Umbilical cord (tissue), 2 donors: ENCODE measurements around the gene HOXD8. TPM values are rescaled to one million over a fixed set of nuclear protein-coding genes. Genes with fewer than 3 reads are reported as not detected.

Experiments
- DNase-seq: peaks from one replicate; pipeline ENCODE4 v3.0.0-alpha.2; 2015; ENCODE audit warnings: low spot score
- total RNA-seq: library from RNA; depleted of rRNA; stranded (reverse); fragments of >200 nt; gene quantifications from one replicate; pipeline ENCODE4 v1.2.3, GENCODE V29; 2014; ENCODE audit warnings: low replicate concordance; ENCODE audit not compliant: insufficient read depth

The HOXD8 gene
- total RNA-seq, 1 donor from 2014 or later = 8.7 TPM

DNA sequence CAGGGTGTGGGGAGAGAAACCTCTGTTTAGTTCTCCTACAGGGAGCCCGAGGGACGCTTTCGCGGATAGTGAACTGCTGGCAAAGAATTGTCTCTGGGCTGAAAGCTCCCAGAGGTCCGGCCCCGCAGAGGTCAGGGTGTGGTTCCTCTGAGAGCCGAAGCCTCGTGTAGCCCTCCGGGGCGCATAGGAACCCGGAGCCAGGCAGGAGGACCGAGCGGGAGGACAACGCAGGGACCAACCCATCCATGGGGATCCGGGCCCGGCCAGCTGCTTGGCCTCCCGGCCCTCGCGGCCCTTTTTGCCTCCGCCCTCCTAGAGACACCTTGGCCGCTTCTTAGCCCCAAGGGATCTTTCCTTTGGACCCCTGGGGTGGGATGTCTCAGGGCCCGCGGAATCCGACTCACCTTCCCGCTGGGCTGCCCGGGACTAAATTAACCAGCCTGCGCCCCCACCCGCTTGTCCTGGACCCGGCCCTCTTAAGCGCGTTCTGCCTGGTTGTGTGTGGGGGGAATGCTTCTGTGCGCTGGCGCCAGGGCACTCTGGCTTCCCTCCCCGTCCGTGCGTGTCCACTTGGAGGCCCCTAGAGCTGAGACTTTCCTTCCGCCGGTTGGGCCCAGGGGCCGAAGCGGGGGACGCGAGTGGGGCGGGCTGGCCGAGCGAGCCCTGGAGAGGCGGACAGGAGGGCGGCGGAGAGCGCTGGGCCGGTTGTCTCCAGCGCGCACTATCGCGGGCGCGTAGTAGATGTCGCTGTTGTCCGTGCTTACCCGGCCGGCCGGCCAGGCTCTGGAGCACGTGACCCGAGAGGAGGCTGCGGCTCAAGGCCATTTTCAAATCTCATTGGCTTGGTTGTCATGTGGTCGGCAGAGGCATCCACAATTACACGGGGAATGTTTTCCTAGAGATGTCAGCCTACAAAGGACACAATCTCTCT lies 13.4 kb upstream of the HOXD8 start, which contains the start of gene HOXD10:
Gene HOXD10 (plus strand): TSS at position 896 of the 931 bp plus-strand sequence. CDS start 56 bp downstream, outside the sequence.
- no peak for DNase-seq

DNA sequence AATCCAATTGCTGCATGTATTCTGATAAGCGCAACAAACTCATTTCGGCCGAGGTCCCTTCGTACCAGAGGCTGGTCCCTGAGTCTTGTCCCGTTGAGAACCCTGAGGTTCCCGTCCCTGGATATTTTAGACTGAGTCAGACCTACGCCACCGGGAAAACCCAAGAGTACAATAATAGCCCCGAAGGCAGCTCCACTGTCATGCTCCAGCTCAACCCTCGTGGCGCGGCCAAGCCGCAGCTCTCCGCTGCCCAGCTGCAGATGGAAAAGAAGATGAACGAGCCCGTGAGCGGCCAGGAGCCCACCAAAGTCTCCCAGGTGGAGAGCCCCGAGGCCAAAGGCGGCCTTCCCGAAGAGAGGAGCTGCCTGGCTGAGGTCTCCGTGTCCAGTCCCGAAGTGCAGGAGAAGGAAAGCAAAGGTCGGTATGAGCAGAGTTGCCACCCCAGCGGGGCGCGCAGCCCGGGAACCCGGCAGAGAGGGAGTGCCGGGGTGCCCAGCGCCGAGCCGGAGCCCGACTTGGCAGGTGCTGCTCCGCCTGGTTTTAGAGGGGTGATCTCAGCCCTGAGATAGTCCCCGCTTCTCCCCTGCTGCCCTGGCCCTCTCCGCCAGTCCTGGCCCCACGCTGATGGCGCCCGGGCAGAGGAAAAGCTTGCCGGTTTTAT lies 12.2 kb upstream of the HOXD8 start:
- no peak for DNase-seq

DNA sequence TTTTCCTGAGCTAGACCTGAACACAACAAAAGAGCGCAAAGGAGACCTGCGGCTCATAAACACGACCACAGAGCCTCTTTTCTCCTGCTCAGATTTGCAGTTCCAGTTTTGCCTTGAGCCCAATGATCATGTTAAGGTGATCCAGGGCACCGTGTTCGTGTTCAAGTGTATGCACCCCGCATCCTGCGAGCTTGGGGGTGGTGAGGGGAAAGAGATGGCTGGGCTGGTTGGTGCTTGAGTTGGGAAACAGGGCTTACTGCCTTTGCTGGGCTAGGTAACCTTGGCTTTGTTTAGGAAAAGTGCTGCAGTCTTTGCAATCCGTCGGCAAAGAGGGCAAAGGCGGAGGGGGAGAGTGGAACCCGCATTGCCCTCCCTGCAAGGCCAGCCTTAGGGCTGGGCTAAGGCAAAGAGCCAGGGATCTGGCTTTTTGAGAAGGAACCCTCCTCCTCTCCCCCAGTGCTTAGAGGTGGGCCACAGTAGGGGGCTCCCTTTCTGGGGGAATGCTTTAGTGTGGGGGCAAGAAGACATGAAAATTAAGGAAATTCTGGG lies 11.6 kb upstream of the HOXD8 start:
- DNase-seq = no peak

GRCh38 chr2:176118601-176119339 lies 10.7 kb upstream of the HOXD8 start:
- DNase-seq = no peak

DNA sequence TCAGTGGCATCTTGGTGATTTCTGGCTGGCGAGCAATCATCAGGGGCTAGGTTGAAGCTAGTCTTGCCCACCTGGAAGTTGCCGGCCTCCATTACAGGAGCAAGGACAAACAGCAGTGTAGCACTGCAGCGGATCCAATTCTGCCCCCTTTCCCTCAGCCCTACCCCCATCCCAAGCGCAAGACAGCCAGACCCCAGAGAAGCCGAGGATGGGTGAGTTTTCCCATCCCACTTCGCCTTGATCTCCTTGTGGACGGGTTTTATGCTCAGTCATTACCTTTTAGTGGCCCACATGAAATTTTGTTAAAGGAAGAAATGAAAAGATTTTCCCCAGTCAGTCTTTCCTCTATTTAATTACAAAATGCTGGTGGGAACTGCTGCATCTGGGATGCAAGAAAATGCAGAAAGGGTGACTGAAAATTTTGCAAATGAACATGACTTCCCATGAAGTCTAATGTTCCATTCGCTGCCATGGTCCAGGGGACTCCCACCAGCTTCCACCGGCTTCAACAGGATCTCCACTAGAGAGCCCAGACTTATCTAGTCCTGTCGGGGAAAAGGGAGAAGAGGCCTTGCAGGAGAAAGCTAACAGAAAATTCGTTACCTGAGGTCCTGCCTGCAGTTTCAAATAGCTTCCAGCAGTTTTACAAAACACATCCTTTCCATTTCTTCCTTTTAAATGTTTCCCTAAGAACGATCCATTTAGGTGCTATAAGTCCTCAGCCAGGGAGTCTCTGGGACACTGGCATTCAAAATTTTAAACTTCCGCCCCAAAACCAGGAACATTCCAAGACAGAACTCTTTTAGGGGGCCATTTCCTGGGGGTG lies 8.9 kb upstream of the HOXD8 start:
- no peak for DNase-seq

DNA sequence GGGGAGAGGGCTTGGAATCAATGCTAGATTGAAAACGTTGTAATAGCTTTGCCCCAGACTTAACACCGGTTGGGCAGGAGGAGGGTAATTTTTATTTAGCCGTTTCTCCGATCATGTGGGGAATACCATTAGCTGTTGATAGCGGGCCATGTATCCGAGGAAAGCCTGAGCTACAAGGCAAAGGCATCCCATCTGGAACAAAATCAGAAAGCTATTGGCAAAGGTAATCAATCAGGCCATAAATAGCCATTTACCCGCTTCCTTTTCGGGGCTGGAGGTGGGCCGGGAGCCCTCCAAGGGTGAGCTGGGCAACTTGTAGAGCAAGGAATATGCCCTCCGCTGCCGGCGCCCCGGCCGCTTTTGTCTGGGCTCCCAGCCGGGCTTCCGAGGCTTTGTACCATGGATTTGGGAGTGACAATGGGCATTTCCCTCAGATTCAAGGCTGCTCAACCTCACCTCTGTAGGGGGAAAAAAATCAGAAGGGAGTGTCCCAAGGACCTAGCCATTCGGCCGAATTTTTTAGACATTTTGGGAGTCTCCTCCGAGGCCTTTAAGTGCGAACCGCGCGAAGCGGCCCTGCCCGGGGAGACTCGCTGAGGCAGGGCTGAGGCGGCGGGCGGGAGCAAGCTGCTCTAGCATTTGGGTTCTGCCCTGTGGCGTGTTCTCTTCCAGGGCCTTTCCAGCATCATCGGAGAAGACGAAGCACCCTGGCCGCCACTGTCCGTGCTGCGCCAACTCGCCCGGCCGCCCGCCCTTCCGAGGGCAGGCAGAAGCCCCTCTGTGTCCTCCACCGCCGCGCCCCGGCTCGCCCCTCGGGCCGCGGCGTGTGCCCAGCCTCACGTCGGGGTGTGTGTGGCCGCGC lies 8.1 kb upstream of the HOXD8 start:
- DNase-seq = no peak

DNA sequence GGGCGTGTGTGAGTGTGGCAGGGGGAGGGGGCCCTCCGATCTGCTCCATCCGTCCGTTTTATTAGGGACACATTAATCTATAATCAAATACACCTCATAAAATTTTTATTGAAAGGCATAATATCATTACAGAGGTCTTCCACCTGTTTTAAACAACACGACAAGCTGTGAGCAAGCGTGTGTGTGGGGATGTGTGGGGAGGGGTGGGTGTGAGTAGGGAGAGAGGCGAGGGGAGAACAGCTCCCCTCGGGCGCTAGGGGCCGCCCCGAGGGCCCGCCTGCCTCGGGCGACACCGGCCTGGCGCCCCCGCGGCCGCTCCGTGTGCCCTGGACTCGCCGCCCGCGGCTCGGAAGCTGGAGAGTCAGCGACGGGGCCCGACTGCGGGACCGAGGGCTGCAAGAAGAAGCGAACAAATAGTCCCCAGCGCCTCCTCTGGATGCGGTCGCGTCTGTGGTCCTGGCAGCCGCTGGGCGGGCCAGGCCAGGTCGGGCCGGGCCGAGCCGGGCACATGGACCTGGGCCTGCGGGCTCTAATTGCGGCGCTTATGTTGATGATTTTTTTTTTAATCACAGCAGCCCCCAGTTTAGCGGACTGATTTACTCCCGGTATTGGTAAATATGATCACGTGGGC lies 7.3 kb upstream of the HOXD8 start:
- no peak for DNase-seq

DNA sequence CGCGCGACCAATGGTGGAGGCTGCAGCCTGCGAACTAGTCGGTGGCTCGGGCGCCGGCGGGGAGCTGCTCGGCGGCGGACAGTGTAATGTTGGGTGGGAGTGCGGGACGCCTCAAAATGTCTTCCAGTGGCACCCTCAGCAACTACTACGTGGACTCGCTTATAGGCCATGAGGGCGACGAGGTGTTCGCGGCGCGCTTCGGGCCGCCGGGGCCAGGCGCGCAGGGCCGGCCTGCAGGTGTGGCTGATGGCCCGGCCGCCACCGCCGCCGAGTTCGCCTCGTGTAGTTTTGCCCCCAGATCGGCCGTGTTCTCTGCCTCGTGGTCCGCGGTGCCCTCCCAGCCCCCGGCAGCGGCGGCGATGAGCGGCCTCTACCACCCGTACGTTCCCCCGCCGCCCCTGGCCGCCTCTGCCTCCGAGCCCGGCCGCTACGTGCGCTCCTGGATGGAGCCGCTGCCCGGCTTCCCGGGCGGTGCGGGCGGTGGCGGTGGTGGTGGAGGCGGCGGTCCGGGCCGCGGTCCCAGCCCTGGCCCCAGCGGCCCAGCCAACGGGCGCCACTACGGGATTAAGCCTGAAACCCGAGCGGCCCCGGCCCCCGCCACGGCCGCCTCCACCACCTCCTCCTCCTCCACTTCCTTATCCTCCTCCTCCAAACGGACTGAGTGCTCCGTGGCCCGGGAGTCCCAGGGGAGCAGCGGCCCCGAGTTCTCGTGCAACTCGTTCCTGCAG lies 6.7 kb upstream of the HOXD8 start, which contains the start of gene HOXD9:
Gene HOXD9 (plus strand): TSS at position 37 of the 728 bp plus-strand sequence. CDS start 50 bp downstream, at position 87.
- no peak for DNase-seq

DNA sequence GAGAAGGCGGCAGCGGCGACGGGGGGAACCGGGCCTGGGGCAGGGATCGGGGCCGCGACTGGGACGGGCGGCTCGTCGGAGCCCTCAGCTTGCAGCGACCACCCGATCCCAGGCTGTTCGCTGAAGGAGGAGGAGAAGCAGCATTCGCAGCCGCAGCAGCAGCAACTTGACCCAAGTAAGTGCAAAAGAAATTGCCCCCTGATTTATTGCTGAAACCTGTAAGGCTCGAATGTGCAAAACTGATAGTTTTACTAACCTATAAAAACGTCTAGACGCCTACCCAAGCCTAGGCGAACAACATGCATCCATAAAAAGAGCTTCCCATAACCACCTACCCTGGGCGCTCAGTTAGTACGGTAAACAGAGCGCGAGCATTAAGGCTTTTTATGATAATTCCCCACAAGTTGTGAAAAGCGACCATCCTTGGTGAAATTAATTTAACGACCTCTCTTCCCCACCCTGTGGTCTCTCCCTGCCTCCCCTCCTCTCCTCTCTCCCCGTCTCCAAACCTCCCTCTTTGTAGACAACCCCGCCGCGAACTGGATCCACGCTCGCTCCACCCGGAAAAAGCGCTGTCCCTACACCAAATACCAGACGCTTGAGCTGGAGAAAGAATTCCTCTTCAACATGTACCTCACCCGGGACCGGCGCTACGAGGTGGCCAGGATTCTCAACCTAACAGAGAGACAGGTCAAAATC lies 5.9 kb upstream of the HOXD8 start:
- no peak for DNase-seq

- DNase-seq = no peak
These were observed 5.2 kb upstream of the HOXD8 start for GRCh38 chr2:176124110-176124946.

DNA sequence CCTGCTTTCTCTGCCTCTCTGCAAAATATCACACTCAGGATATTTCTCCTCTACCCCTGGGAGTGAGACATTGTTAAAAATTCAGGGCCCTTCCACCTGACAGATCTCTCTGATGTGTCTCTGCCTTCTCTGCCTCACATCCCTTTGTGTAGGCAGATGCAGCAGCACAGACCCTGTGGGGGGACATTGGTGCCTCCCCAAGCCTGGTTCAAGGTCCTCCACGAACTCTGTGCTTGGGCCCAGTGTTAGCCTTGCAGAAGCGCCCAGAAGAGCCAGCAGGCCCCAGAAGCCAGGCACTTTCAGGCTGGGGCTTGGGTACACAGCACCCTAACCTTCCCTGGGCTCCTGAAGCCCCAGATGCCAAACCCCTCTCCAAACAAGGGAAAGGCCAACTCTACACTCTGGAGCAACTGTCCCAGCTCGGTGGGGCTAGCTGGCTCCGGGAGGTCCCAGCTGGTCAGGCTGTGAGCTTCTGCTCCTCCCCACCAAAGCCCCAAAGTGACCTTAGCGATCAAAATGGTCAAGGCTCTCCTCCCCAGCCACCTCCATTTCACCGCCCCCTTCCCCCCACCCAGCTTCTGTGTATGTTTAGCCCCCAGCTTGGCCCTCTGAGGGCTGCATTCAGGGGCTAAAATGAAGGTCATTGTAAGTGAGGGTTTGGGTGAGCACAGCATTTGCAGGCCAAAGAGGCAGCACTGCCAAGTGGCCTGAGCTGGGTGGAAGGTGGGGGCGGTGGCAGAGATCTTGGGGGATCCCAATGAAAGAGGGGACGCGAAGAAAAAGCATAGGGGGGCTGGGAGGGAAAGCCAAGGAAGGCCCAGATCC lies 4.3 kb upstream of the HOXD8 start:
- DNase-seq = no peak

DNA sequence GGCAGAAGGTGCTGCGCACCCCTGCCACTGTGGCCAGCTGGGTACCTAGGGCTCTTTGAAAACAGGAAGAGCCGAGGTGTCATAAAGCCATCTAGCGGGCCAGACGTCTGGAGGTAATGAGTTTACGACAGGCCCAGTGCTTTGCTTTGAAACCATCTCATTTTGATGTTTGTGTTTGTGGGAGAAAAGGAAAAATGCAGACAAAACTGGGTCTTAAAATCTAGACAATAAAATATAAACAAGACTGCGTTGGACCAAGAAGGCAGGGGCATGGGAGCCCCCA lies 3.8 kb upstream of the HOXD8 start:
- DNase-seq = no peak

DNA sequence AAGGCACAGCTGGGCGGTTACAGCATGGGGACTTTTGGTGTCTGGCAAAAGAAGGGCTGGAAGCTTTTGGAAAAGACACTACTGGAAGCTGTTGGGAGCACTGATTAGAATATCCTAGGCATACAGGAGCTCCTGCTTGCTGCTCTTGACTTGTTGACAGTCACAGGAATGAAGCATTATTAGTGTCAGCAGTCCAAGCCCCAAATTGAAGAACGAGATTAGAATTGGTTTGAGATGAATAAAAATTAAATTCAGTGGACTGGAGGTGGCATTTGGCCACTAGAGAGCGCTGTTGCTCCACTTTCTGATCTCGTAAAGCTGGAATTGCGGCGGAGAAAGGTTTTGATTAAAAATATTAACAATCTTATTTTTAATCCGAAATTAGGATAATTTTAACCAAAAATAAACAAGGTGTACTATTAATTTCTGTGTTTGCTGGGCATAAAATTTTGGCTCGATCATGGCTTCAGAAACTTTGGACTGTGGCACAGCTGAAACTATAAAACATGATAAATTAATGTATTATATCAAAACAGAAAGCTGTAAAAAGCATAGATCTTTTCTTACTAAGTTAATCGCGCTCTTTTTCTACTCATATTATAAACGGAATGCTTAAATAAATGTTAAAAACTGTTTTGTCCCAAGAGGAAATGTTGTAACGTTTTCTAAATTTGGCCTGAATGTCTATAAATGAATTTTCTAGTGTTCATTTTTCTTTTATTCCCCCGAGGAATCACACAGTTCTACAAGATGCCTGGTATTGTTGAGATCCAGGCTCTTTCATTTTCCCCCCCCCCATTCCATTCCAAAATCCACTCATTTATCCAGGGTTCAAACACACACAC lies 2.4 kb upstream of the HOXD8 start:
- peak; percentile 73 for DNase-seq

- no peak for DNase-seq
These were observed 1.8 kb upstream of the HOXD8 start for GRCh38 chr2:176127774-176128072.

GRCh38 chr2:176128172-176128981 lies 1.1 kb upstream of the HOXD8 start:
- DNase-seq = peak; percentile 51
